Activated CD4-positive, alpha-beta T cell treated with anti-CD3 and anti-CD28 coated beads, Interleukin-2, amount 50 U/mL, for 4 hours (primary cell): ENCODE measurements around the gene HPGD.

Experiments
- DNase-seq, 2 experiments: peaks; one replicate each; pipeline ENCODE4 v3.0.0-alpha.2; 2020

The HPGD gene

GRCh38 chr4:174522183-174523024, at the start of gene HPGD:
Gene HPGD (minus strand): TSS chr4:174522488. CDS start chr4:174522451, 37 bp downstream.
- peak; percentile 24 to 29 for DNase-seq

GRCh38 chr4:174564529-174564928, 42.2 kb upstream of the HPGD start:
- no peak for DNase-seq

GRCh38 chr4:174563399-174563798, 41.1 kb upstream of the HPGD start:
- no peak for DNase-seq

GRCh38 chr4:174561560-174561959, 39.3 kb upstream of the HPGD start:
- no peak for DNase-seq

- no peak for DNase-seq
Measured at GRCh38 chr4:174559894-174560293, 37.6 kb upstream of the HPGD start.

GRCh38 chr4:174555789-174556630, 33.7 kb upstream of the HPGD start:
- no peak for DNase-seq

- DNase-seq = no peak
Measured at GRCh38 chr4:174554231-174554728, 32.0 kb upstream of the HPGD start.

- DNase-seq = no peak
Measured at GRCh38 chr4:174553828-174554227, 31.5 kb upstream of the HPGD start.

- no peak for DNase-seq
Measured at GRCh38 chr4:174553031-174553430, 30.7 kb upstream of the HPGD start.

GRCh38 chr4:174550541-174550940, 28.3 kb upstream of the HPGD start:
- DNase-seq = no peak

GRCh38 chr4:174549721-174550120, 27.4 kb upstream of the HPGD start:
- DNase-seq = no peak

GRCh38 chr4:174545268-174545667, 23.0 kb upstream of the HPGD start:
- DNase-seq = no peak

GRCh38 chr4:174544496-174544895, 22.2 kb upstream of the HPGD start:
- DNase-seq = no peak

- DNase-seq = no peak
Measured at GRCh38 chr4:174540175-174540574, 17.9 kb upstream of the HPGD start.

GRCh38 chr4:174539571-174539970, 17.3 kb upstream of the HPGD start:
- DNase-seq = no peak

GRCh38 chr4:174538876-174539250, 16.6 kb upstream of the HPGD start:
- DNase-seq = no peak

- DNase-seq = no peak
Measured at GRCh38 chr4:174538123-174538875, 16.0 kb upstream of the HPGD start.

GRCh38 chr4:174537634-174538033, 15.3 kb upstream of the HPGD start:
- DNase-seq = no peak

- DNase-seq = no peak
Measured at GRCh38 chr4:174534461-174534860, 12.2 kb upstream of the HPGD start.

- no peak for DNase-seq
Measured at GRCh38 chr4:174532445-174532844, 10.2 kb upstream of the HPGD start.

- DNase-seq = no peak
Measured at GRCh38 chr4:174531486-174531885, 9.2 kb upstream of the HPGD start.

GRCh38 chr4:174528226-174528625, 5.9 kb upstream of the HPGD start:
- no peak for DNase-seq

- DNase-seq = no peak
Measured at GRCh38 chr4:174526731-174527130, 4.4 kb upstream of the HPGD start.
